Measurements from ENCODE around the gene KIAA1549.

The KIAA1549 gene

DNA sequence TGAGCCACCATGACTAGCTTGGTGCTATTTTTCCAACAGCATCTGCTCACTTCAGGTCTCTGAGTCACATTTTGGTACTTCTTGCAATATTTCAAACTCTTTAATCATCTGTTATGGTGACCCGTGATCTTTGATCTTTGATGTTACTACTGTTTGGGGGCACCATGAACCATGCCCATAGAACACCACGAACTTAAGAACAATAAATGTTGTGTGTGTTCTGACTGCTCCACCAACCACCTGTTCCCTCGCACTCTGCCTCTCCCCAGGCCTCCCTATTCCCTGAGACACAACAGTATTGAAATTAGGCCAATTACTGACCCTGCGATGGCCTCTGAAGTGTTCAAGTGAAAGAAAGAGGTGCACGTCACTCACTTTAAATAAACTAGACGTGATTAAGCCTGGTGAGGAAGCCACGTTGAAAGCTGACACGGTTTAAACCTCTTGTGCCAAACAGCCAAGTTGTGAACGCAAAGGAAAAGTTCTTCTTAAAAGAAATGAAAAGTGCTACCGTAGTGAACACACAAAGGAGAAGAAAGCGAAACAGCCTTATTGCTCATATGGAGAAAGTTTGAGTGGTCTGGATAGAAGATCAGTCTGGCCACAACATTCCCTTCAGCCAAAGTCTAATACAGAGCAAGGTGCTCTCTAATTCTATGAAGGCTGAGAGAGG lies 156.0 kb downstream of the KIAA1549 start:
- H3K27ac ChIP-seq: no peak overlapping the region
- intact Hi-C loops (cut with DNase I; ENCODE audit: low total_unique reads): no loop called here
- TF ChIP-seq, protein P1, sequence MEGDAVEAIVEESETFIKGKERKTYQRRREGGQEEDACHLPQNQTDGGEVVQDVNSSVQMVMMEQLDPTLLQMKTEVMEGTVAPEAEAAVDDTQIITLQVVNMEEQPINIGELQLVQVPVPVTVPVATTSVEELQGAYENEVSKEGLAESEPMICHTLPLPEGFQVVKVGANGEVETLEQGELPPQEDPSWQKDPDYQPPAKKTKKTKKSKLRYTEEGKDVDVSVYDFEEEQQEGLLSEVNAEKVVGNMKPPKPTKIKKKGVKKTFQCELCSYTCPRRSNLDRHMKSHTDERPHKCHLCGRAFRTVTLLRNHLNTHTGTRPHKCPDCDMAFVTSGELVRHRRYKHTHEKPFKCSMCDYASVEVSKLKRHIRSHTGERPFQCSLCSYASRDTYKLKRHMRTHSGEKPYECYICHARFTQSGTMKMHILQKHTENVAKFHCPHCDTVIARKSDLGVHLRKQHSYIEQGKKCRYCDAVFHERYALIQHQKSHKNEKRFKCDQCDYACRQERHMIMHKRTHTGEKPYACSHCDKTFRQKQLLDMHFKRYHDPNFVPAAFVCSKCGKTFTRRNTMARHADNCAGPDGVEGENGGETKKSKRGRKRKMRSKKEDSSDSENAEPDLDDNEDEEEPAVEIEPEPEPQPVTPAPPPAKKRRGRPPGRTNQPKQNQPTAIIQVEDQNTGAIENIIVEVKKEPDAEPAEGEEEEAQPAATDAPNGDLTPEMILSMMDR (IDR thresholded peaks at IDR 0.05): no peak
- no peak for DNase-seq
- no peaks in the 10 kb centered on the region for H3K4me1 ChIP-seq
- no peaks in the 10 kb centered on the region for H3K27me3 ChIP-seq
- H3K36me3 ChIP-seq: no peaks in the 10 kb centered on the region
- no peak overlapping the region for H3K4me3 ChIP-seq
- H3K9me3 ChIP-seq: no peaks in the 10 kb centered on the region

DNA sequence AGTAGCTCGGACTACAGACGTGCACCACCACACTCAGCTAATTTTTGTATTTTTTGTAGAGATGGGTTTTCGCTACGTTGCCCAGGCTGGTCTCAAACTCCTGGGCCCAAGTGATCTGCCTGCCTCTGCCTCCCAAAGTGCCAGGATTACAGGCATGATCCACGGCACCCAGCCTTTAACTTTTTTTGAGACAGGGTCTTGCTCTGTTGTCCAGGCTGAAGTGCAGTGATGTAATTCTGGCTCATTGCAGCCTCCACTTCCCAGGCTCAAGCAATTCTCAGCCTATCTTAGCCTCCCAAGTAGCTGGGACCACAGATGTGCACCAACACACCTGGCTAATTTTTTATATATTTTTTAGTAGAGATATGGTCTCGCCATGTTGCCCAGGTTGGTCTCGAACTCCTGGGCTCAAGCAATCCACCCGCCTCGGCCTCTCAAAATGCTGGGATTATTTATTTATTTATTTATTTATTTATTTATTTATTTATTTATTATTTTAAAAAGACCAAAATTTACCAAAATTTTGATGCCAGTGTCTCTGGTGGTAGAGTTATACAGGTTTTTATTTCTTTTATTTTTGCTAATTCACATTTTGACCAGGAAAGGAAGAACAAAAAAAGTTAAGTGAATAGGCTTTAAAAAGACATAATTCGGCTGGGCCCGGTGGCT lies 158.2 kb downstream of the KIAA1549 start:
- no peak overlapping the region for H3K27ac ChIP-seq
- no peaks in the 10 kb centered on the region for H3K36me3 ChIP-seq
- no peak overlapping the region for H3K4me3 ChIP-seq
- H3K9me3 ChIP-seq: no peaks in the 10 kb centered on the region
- intact Hi-C loops (cut with DNase I; ENCODE audit: low total_unique reads): no loop called here
- TF ChIP-seq, protein P1 (IDR thresholded peaks at IDR 0.05): no peak
- no peaks in the 10 kb centered on the region for H3K27me3 ChIP-seq
- no peaks in the 10 kb centered on the region for H3K4me1 ChIP-seq
- DNase-seq: no peak

DNA sequence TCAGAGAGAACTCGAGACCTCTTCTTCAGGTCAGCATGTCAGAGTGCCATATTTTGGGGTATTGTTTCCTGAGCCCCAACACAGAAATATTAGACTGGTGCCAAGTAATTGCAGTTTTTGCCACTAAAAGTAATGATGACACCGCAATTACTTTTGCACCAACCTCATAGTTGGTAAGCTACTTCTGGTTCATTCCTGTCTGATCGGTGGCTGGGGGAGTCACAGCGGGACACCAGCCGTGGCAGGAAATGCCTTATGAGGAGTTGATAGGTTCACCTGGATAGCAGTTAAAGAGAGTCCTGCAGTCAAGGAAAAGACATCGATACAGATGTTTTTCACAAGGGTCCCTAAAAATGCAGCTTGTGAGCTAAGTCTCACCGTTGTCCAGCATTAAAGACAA lies 159.3 kb downstream of the KIAA1549 start:
- no peaks in the 10 kb centered on the region for H3K27me3 ChIP-seq
- H3K9me3 ChIP-seq: no peaks in the 10 kb centered on the region
- H3K36me3 ChIP-seq: no peaks in the 10 kb centered on the region
- H3K27ac ChIP-seq: no peak overlapping the region
- H3K4me1 ChIP-seq: no peaks in the 10 kb centered on the region
- intact Hi-C loops (cut with DNase I; ENCODE audit: low total_unique reads): no loop called here
- no peak overlapping the region for H3K4me3 ChIP-seq
- no peak for DNase-seq
- TF ChIP-seq, protein P1 (IDR thresholded peaks at IDR 0.05): no peak

DNA sequence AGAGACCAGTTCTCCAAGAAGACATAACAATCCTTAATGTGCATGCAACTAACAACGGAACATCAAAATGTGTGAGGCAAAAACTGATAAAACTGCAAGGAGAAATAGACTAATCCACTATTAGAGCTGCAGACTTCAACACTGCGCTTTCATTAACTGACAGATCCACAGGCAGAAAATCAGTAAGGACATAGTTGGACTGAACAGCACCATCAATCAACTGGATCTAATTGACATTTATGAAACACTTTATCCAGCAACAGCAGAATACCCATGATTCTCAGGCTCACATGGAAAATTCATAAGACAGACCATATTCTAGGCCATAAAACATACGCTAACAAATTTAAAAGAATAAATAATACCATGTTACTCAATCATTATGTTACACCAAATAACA lies 161.6 kb downstream of the KIAA1549 start:
- intact Hi-C loops (cut with DNase I; ENCODE audit: low total_unique reads): no loop called here
- no peak overlapping the region for H3K4me3 ChIP-seq
- no peaks in the 10 kb centered on the region for H3K4me1 ChIP-seq
- TF ChIP-seq, protein P1 (IDR thresholded peaks at IDR 0.05): no peak
- DNase-seq: no peak
- no peaks in the 10 kb centered on the region for H3K27me3 ChIP-seq
- H3K36me3 ChIP-seq: no peaks in the 10 kb centered on the region
- H3K27ac ChIP-seq: no peak overlapping the region
- H3K9me3 ChIP-seq: no peaks in the 10 kb centered on the region

DNA sequence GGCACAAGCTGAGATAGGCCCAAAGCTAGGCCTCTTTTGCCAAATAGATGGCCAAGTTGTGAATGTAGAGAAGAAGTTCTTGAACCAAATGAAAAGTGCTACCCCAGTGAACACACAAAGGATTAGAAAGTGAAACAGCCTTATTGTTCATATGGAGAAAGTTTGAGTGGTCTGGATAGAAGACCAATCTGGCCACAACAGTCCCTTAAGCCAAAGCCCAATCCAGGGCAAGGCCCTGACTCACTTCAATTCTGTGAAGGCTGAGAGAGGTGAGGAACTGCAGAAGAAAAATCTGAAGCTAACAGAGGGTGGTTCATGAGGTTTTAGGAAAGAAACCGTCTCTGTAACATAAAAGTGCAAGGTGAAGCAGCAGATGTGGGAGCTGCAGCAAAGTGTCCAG lies 164.5 kb downstream of the KIAA1549 start:
- TF ChIP-seq, protein P1 (IDR thresholded peaks at IDR 0.05): no peak
- Histone ChIP-seq H3K9me3 (no peaks in the 10 kb centered on the region), H3K36me3 (no peaks in the 10 kb centered on the region), H3K4me3 (no peak overlapping the region), H3K27me3 (no peaks in the 10 kb centered on the region), H3K27ac (no peak overlapping the region), H3K4me1 (no peaks in the 10 kb centered on the region)
- no peak for DNase-seq
- intact Hi-C loops (cut with DNase I; ENCODE audit: low total_unique reads): no loop called here
